GM12892 (cell line): ENCODE measurements around the gene DNAJB12.
A peak's percentile ranks its signal among the peaks of the same experiment; 100 is the strongest.

ENCODE experiments used
- DNase-seq: peaks from one replicate; pipeline ENCODE4 v3.0.0; 2011; ENCODE audit not compliant: insufficient read length
- FAIRE-seq: peaks from 2 replicates; lab custom pipeline; 2011; peaks lifted over from hg19 to GRCh38; lab: Jason Lieb, UNC
- POLR2A ChIP-seq: IDR thresholded peaks from 2 replicates; pipeline ENCODE4 v1.6.1; 2011; ENCODE audit warnings: low read depth, low read length, control low read depth
- POLR2AphosphoS5 ChIP-seq: IDR thresholded peaks from 2 replicates; pipeline ENCODE4 v1.6.1; 2011; ENCODE audit warnings: low read depth, low read length, control low read depth
- TAF1 ChIP-seq: IDR thresholded peaks from 2 replicates; pipeline ENCODE4 v1.6.1; 2011; ENCODE audit warnings: low read depth, mild to moderate bottlenecking, control low read depth, low read length, borderline replicate concordance

DNAJB12 gene

DNA sequence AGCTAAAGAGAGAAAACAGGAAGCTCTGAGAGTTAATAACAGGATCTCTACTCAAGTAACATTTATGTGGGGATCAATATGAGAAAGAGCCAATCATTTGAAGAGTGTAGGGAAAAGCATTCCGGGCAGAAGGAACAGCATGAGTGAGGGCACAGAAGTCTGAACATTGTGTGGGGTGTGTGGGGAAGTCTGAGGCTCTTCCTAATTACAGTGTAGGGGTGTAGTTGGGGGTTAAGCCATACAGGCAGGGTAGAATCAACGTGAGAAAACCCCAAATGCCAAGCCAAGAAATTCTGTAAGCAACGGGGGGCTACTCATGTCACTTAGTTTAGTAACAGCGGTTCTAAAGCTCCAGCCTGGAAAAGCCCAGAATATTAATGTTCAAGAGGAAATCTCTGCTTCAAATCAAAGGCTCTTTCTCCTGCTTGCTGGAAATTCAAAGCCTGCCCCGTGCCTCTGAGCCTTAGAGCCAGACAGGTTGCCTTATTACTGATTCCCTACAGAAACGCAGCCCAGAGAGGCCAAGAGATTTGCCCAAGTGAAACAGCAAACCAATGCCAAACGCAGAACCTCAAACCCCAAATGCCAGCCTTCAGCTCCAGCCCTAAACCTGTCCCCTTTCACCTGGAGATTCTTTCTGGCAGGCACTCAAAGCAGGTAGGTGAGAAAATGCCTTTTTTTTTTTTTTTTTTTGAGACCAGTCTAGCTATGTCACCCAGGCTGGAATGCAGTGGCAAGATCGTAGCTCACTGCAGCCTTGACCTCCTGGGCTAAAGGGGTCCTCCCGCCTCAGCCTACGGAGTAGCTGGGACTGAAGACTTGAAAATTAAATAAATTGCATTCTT is 36.1 kb downstream of the DNAJB12 start:
- FAIRE-seq (no peak), DNase-seq (no peak)
- no peak for TF ChIP-seq POLR2A
- no peak for TF ChIP-seq POLR2AphosphoS5
- no peak for TF ChIP-seq TAF1

DNA sequence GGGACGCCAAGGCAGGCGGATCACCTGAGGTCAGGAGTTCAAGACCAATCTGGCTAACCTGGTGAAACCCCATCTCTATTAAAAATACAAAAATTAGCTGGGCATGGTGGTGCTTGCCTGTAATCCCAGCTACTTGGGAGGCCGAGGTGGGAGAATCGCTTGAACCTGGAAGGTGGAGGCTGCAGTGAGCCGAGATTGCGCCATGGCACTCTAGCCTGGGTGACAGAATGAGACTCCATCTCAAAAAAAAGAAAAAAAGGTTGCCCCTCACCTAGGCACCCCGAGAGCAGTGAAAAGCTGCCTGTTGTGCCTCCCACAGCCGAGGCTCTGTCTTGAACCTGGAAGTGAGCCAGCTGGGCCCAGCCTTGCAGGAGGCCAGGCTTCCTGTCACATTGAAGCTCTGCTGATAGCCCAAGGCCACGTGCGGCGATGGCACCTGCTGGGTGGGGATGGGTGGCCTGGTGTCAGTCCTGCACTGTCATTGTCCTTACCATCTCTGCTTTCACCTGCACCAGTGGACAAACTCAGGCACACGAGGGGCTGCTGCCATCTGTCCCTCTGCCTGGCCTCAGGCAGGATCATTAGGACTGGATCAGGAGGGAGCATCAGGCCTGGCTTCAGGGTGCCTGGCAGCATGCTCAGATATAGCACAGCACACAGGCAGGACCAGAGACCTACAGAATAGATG is 37.8 kb downstream of the DNAJB12 start:
- FAIRE-seq (no peak), DNase-seq (peak; percentile 14)
- TF ChIP-seq TAF1 = no peak
- TF ChIP-seq POLR2AphosphoS5 = no peak
- no peak for TF ChIP-seq POLR2A

DNA sequence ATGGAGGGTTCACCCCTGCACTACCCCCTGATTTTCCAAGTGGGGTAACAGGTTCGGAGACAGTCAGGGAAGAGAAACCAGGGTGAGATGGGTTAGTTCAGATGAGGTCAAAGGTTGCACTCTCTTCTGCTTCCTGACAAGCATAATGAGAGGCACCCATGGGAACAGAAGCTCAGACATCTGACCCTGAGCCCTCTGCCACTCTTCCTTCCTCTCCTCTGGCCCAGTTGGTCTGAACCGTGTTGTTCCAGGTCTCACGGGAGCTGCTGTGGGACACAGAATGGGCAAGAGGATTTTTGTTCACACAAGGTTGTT is 38.4 kb downstream of the DNAJB12 start:
- DNase-seq (no peak), FAIRE-seq (no peak)
- no peak for TF ChIP-seq POLR2A
- no peak for TF ChIP-seq POLR2AphosphoS5
- no peak for TF ChIP-seq TAF1

DNA sequence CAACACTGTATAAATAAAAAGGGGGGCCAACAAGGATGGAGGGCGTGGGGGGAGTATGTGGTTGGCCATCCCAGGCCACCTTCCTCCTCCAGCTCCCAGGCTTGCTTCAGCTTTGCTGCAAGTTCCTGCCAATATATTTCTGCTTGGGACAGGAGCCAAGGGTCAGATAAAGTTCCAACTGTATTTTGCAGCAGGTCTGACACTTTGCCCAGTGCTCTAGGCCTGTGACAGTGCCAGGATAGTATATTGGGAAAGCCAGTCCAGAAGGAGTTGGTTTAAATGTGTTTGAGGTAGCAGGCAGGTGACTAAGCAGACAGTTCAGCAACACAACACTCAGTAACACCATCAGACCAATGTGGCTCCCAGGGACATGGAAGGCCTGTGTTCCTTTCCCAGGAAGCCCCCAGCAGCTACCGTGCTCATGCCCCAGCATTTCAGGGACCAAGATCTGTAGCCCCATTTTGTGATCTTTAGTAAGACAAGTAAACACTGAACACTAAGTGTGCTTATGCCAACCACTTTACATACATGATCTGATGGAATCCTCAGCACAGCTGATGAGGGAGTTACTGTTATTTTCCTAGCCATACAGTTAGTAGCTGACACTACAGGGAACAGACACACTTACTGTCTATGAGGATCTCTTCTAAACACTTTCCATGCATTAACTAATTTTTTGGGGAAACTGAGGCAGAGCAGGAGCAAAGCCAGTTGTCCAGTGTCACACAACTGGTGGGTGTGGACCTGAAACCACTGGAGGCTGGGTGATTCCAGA is 38.9 kb downstream of the DNAJB12 start:
- no peak for DNase-seq
- no peak for FAIRE-seq
- TF ChIP-seq POLR2AphosphoS5 (no peak), TAF1 (no peak), POLR2A (no peak)

DNA sequence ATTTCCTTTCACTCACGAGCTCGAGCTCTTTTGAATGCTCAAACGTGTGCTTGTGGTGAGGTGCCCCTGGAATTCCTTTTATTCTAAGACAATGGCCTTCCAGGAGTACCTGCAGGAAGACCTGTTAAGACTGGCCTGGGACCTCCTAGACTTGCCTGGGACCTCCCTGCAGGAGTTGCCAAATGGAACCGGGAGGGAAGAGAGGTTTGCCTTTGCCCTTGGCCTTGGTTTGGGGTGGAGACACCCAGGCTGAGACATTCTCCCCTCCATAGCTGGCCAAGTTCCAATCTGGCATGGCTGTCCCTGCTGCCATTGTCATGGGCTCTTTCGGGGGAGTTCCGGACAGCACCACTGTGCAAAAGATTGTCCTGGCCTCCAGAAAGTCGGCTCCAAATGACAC is 39.7 kb downstream of the DNAJB12 start:
- TF ChIP-seq POLR2A (no peak), TAF1 (no peak), POLR2AphosphoS5 (no peak)
- FAIRE-seq = no peak

DNA sequence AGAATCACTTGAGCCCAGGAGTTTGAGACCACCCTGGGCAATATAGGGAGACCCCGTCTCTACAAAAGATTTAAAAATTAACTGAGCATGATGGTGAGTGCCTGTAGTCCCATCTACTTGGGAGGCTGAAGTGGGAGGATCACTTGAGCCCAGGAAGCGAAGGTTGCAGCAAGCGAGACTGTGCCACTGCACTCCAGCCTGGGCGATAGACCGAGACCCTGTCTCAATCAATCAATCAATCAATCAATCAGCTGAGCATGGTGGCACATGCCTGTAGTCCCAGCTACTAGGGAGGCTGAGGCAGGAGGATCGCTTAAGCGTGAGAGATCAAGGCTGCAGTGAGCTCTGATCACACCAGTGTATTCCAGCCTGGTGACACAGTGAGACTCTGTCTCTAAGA is 40.5 kb downstream of the DNAJB12 start:
- FAIRE-seq (no peak), DNase-seq (no peak)
- TF ChIP-seq TAF1 = no peak
- no peak for TF ChIP-seq POLR2A
- TF ChIP-seq POLR2AphosphoS5 = no peak

More for the DNA sequence above, 39.7 kb downstream of the DNAJB12 start:
- DNase-seq = peak; percentile 3

DNA sequence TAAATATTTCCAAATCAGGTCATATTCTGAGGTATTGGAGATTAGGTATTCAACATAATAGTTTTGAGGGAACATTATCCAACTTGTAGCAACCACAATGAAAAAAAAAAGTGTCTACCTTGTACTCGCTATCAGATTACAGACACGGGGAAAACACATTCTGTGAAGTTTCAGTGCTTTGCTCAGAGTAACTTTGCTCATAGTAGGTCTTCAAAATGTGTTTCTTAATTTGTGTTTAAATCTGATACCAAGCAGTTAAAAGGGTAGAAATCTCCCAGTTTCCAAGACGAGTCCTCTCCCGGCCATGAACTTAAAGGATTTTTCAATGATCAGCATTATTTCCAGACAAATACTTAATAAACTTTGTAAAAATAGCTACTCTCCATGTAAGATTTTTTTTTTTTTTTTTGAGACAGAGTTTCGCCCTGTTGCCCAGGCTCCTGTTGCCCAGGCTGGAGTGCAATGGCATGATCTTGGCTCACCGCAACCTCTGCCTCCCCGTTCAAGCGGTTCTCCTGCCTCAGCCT is 41.8 kb downstream of the DNAJB12 start:
- no peak for DNase-seq
- no peak for FAIRE-seq
- TF ChIP-seq POLR2AphosphoS5 = no peak
- TF ChIP-seq POLR2A = no peak
- TF ChIP-seq TAF1 = no peak

DNA sequence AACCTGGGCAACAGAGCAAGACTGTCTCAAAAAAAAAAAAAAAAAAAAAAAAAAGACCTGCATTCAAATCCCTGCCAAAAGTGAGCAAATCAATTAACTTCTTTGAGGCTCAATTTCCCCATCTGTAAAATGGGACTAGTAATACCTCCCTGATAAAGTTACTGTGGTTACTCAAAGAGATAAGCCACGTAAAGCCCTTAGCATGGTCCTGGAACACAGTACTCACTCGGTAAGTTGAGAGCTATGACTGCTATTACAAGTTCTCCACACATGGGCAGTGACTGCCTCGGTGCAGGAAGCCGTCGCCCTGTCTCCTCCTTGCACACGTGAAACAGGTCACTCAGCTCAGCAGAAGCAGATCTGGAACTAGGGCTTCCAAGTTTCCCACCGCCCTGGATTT is 43.1 kb downstream of the DNAJB12 start:
- FAIRE-seq = no peak
- TF ChIP-seq POLR2AphosphoS5 (no peak), POLR2A (no peak), TAF1 (no peak)
- DNase-seq = no peak

DNA sequence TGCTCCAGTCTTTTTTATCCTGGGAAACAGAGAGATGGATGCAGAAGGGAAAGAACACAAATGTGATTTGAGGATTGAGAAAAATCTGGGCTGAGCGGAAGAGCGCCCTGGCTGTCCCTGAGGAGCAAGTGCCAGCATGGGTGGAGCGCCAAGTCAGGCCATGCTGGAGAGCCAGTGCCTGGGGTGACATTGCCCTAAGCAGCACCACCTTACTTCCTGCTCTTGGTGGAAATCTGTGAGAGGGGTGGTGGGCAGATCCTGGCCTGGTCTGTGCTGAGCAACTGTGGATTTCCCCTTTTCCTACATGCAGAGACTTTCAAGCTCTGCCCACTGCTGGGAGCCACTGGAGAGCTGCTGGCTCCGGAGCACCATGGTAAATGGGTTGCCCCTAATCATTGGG is 44.1 kb downstream of the DNAJB12 start:
- FAIRE-seq = no peak
- TF ChIP-seq POLR2A = no peak
- no peak for TF ChIP-seq POLR2AphosphoS5
- TF ChIP-seq TAF1 = no peak
- DNase-seq = peak; percentile 10

DNA sequence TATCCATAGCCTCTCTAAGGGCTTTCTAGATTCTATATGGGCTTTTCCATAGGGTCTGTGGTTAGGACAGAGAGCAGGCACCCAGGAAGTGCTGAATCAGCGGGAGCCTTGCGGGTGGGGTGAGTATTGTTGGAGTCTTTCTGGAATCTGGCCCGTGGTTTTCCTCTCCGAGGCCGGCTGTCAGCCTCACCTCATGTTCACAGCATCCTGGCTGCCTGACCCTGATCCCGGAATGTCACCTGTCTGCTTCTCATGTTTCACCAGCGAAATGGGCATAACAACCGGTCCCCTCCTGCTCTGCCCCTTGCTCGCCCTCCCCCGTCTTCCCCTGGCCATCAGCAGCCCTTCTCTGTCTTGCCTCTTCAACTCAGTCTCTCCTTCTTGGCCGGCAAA is 44.5 kb downstream of the DNAJB12 start:
- no peak for FAIRE-seq
- TF ChIP-seq TAF1 = no peak
- TF ChIP-seq POLR2A = no peak
- TF ChIP-seq POLR2AphosphoS5 = no peak
- peak; percentile 10 for DNase-seq

DNA sequence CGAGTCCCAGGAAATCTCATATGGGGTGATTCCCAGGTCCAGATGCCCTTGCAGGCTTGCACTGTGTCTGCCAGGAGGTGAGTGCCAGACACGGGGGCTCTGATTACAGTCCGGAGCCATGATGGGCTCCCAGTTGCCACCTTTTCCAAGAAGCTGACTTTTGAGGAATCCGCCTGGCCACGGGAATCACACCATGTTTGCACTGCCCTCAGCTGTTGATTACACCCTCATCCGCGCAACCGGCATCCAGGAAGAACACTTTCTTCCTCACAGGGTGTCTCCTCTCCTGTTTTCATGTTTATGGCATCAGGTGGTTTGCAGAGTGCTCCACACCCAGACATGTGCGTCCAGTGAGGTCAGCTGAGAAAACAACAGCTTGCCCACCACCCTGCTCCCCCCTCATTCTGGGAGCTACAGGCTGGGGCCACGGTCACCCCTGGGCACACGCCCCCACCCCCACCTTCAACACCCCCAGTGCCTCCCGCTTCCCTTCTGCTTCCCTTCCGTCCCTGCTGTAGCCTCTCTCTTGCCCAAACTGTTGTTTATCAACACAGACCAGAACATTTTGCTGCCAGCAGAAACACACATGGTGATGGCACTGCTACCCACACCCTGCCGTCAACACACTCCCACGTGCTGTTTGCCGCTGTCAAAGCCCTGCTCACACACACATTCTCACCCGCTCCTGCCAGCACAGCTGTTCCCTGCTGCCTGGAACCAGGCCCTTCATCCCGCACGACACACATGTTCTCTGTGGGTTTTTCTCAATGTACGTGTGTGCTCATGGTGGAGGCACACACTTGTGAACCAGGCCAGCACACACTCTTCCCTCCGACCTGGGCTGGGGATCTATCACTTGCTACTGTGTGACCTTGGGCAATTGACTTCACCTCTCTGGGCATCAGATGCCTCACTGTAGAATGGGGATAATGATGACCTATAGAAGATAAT is 45.2 kb downstream of the DNAJB12 start:
- DNase-seq (peak; percentile 5), FAIRE-seq (no peak)
- TF ChIP-seq POLR2AphosphoS5 = no peak
- TF ChIP-seq TAF1 = no peak
- no peak for TF ChIP-seq POLR2A
